K562 treated with DMSO at 1 percent for 24 hours (cell line): ENCODE measurements around the gene KRTAP19-1. TPM values are rescaled to one million over a fixed set of nuclear protein-coding genes. Genes with fewer than 3 reads are reported as not detected.

Source experiments
- total RNA-seq: library from RNA; unstranded; fragments of 300-600 nt; gene quantifications from 2 replicates; pipeline ENCODE4 v1.2.3, GENCODE V29; 2022; ENCODE audit warnings: low read depth; ENCODE audit not compliant: insufficient read depth

KRTAP19-1 gene
- total RNA-seq = not detected in 2 replicates

DNA sequence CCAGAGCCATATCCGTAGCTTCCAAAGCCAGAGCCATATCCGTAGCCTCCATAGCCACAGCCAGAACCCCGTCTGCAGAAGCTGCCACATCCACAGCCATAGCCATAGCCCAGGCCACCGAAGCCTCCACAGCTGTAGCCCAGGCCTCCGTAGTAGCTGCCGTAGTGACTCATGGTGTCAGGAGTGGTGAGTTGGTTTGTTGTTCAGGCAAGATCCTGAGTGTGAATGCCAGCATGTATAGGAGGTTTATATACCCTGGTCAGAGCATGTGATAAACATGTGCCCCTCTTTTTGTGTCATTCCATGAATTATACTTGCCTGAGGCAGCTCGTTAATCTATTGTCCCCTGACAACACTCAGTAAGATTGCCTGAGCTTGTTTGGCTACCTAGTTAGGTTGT lies at the start of gene KRTAP19-1:
TSS of gene KRTAP19-1 (minus strand) at position 223 of the 400 bp plus-strand sequence. CDS start at position 173, 50 bp downstream.

DNA sequence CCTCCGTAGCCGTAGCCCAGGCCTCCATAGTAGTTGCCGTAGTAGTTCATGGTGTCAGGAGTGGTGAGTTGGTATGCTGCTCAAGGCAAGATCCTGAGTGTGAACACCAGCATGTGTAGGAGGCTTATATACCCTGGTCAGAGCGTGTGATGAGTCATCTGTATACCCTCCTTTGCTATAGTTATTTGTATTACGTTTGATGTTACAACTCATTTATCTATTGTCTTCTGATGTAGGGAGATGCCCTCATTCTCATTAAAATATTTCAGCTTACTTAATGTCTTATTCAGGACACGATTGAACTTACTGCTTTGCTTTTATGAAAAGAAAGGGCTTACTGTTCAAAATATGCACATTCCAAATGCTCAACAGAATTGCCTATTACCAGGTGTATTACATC lies 21.9 kb upstream of the KRTAP19-1 start, which contains the start of gene KRTAP19-5:
TSS of gene KRTAP19-5 (minus strand) at position 101 of the 400 bp plus-strand sequence. CDS start at position 50, 51 bp downstream.

DNA sequence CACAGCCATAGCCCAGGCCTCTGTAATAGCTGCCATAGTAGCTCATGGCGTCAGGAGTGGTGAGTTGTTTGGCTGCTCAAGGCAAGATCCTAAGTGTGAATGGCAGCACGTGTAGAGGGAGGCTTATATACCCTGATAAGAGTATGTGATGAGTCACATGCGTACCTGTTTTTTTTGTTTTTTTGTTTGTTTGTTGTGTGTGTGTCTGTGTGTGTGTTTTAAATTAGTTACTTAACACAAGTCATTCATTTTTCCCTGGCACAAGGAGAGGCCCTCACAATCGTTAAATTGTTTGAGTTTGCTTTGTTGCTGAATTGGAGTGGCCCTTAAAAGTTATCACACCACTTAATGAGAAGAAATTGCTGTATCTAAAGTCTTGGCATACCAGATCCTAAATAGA lies 16.9 kb upstream of the KRTAP19-1 start, which contains the start of gene KRTAP19-4:
TSS of gene KRTAP19-4 (minus strand) at position 101 of the 400 bp plus-strand sequence. CDS start at position 46, 55 bp downstream.

DNA sequence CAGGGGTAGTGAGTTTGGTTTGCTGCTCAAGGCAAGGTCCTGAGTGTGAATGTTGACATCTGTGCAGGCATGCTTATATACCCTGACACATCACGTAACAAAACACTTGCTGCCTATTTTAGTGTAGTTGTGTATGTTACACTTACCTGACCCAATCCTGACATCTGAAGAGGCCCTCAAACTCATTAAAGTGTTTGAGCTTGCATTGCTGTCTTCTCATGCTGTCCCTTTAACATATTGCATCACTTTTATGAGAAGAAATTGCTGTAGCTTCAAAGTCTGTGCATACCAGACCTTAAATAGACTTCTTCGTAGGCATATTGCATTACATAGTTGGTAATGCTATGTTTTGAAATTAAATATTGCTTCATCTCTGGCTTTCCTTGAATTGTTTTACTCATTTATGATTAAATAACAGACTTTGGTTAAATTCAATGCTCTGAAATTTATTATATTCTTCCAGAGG lies 11.8 kb upstream of the KRTAP19-1 start, which contains the start of gene KRTAP19-3:
TSS of gene KRTAP19-3 (minus strand) at position 51 of the 466 bp plus-strand sequence. CDS start 56 bp downstream, outside the sequence.

GRCh38 chr21:30487336-30487735 lies 7.2 kb upstream of the KRTAP19-1 start, which contains the start of gene KRTAP19-2:
KRTAP19-2 (minus strand) TSS chr21:30487436; CDS start chr21:30487348, 88 bp downstream.

GRCh38 chr21:30439975-30440374 lies 40.2 kb downstream of the KRTAP19-1 start, which contains the start of gene KRTAP15-1:
KRTAP15-1 (plus strand) TSS chr21:30440275; CDS start chr21:30440328, 53 bp downstream.

DNA sequence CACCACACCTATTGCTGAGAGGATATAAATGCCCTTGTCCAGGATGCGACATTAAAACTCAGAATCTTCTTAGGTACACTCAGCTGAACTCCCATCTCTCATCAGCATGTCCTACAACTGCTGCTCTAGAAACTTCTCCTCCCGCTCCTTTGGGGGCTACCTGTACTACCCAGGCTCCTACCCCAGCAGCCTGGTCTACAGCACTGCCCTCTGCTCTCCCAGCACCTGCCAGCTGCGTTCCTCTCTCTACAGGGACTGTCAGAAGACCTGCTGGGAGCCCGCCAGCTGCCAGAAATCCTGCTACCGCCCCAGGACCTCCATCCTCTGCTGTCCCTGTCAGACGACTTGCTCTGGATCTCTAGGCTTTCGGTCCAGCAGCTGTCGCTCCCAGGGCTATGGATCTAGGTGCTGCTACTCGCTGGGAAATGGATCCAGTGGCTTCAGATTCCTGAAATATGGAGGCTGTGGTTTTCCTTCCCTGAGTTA lies 50.0 kb downstream of the KRTAP19-1 start, which contains the start of gene KRTAP13-4:
TSS of gene KRTAP13-4 (plus strand) at position 51 of the 486 bp plus-strand sequence. CDS start at position 107, 56 bp downstream.

Other genes with a start within 250 kb of the KRTAP19-1 start
- gene KRTAP24-1, start 197.4 kb downstream of the KRTAP19-1 start, total RNA-seq = not detected in 2 replicates
- gene KRTAP25-1, start 190.9 kb downstream of the KRTAP19-1 start, total RNA-seq = not detected in 2 replicates
- gene KRTAP26-1, start 160.1 kb downstream of the KRTAP19-1 start, total RNA-seq = not detected in 2 replicates
- not detected in 2 replicates for gene KRTAP27-1, start 142.7 kb downstream of the KRTAP19-1 start, total RNA-seq
- not detected in 2 replicates for gene KRTAP23-1, start 131.8 kb downstream of the KRTAP19-1 start, total RNA-seq
- not detected in 2 replicates for gene KRTAP13-2, start 108.1 kb downstream of the KRTAP19-1 start, total RNA-seq
- not detected in 2 replicates for gene KRTAP13-1, start 84.3 kb downstream of the KRTAP19-1 start, total RNA-seq
- not detected in 2 replicates for gene KRTAP13-3, start 54.4 kb downstream of the KRTAP19-1 start, total RNA-seq
- not detected in 2 replicates for gene KRTAP13-4, start 50.1 kb downstream of the KRTAP19-1 start, total RNA-seq
- gene KRTAP15-1, start 40.1 kb downstream of the KRTAP19-1 start, total RNA-seq = not detected in 2 replicates
- gene KRTAP19-2, start 7.1 kb upstream of the KRTAP19-1 start, total RNA-seq = not detected in 2 replicates
- gene KRTAP19-3, start 11.6 kb upstream of the KRTAP19-1 start, total RNA-seq = not detected in 2 replicates
- not detected in 2 replicates for gene KRTAP19-4, start 16.8 kb upstream of the KRTAP19-1 start, total RNA-seq
- not detected in 2 replicates for gene KRTAP19-5, start 21.8 kb upstream of the KRTAP19-1 start, total RNA-seq
- not detected in 2 replicates for gene KRTAP19-6, start 61.5 kb upstream of the KRTAP19-1 start, total RNA-seq
- gene KRTAP19-7, start 80.9 kb upstream of the KRTAP19-1 start, total RNA-seq = not detected in 2 replicates
- gene KRTAP22-2, start 110.0 kb upstream of the KRTAP19-1 start, total RNA-seq = not detected in 2 replicates
- not detected in 2 replicates for gene KRTAP6-3, start 112.1 kb upstream of the KRTAP19-1 start, total RNA-seq
- gene KRTAP6-2, start 118.5 kb upstream of the KRTAP19-1 start, total RNA-seq = not detected in 2 replicates
- gene KRTAP22-1, start 120.7 kb upstream of the KRTAP19-1 start, total RNA-seq = not detected in 2 replicates
- not detected in 2 replicates for gene KRTAP6-1, start 133.6 kb upstream of the KRTAP19-1 start, total RNA-seq
- not detected in 2 replicates for gene KRTAP20-1, start 136.1 kb upstream of the KRTAP19-1 start, total RNA-seq
- gene KRTAP20-4, start 140.3 kb upstream of the KRTAP19-1 start, total RNA-seq = not detected in 2 replicates
- not detected in 2 replicates for gene KRTAP20-2, start 154.8 kb upstream of the KRTAP19-1 start, total RNA-seq
- not detected in 2 replicates for gene KRTAP20-3, start 162.5 kb upstream of the KRTAP19-1 start, total RNA-seq
- gene KRTAP21-3, start 238.4 kb upstream of the KRTAP19-1 start, total RNA-seq = not detected in 2 replicates